Stromal cell of bone marrow (primary cell): ENCODE measurements around the gene ISYNA1.
"Not testable (repeated sequence)": the region's sequence is repeated elsewhere in the genome, so short reads cannot be mapped to it uniquely, and the experiment has no call there.

Source experiments
- DNase-seq: peaks from one replicate; pipeline ENCODE4 v3.0.0-alpha.2; 2012; ENCODE audit warnings: low read depth

Gene ISYNA1

DNA sequence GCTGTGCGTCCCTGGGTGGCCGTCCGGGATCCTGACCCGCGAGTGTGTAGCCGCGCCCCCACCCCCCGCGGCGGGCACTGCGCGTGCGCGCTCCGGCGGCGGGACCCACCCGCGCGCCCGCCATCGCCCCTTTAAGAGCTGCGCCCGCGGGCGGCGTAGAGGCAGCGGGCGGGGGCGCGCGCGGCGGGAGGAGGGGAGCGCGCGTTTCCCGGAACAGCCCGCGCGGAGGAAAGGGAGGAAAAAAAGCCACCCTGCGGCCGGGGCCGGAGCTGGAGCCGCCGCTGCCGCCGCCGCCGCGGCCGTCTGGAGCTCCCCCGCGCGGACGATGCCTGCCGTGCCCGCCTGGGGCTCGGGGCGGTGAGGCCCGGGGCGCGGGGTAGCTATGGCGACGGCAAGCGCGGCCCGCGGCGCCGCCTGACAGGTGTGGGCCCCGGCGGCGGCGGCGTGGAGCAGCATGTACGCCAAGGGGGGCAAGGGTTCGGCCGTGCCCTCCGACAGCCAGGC is 18.7 kb downstream of the ISYNA1 start, which contains the start of gene SSBP4:
TSS of gene SSBP4 (plus strand) at position 204 of the 504 bp plus-strand sequence. CDS start at position 455, 251 bp downstream.
- DNase-seq = peak; percentile 64

DNA sequence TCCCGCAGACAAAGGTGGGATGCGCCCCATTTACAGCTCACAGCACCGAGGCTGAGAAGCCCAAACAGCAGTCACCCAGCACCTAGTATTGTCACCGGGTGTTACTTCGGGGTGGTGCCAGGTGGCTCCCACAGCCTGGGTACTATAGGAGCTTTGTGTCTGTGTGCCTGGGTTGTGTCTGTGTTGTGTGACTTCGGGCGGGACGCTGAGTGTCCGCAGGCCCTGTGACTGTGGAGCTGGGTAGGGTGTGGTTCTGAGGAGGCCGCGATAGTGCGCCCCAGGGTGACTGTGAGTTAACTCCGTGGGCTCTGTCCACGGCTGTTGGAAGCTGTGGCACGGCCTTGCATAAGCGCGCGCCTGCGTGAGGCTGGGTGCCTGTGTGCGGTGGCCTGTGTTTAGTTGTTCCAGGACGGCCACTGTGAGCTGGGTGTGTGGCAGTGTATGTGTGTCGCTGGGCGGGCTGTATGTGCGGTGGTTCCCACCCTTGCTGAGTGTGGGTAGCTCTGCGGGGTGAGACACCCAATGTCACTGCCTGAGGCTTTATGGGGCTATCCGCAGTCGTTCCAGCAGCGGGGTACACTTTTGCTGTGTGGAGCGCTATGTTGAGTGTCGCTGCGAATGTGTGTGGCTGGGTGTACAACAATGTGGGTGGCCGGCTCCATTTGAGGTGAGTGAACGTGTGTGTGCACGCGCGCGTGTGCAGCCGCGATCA is 19.3 kb downstream of the ISYNA1 start:
- DNase-seq = no peak

DNA sequence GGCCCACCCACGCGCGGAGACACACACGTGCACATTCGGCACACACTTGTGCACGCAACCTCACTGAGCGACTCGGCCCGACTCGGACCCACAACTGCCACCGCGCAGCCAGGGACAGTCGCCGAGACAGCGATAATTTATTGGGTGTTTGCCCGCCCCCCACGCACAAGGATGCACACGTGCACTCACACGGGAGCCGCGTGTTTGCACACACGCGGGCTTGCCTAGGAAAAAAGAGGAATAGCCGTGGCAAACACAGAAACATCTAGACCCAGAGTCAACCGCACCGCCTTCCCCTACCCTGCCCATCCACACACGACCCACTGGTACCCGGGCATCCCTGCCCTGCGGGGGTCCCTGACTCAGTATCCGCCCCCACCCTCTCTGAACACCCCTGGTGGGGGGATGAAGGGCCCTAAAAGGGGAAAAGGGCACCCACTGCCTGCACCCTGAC is 19.9 kb downstream of the ISYNA1 start:
- DNase-seq = no peak

DNA sequence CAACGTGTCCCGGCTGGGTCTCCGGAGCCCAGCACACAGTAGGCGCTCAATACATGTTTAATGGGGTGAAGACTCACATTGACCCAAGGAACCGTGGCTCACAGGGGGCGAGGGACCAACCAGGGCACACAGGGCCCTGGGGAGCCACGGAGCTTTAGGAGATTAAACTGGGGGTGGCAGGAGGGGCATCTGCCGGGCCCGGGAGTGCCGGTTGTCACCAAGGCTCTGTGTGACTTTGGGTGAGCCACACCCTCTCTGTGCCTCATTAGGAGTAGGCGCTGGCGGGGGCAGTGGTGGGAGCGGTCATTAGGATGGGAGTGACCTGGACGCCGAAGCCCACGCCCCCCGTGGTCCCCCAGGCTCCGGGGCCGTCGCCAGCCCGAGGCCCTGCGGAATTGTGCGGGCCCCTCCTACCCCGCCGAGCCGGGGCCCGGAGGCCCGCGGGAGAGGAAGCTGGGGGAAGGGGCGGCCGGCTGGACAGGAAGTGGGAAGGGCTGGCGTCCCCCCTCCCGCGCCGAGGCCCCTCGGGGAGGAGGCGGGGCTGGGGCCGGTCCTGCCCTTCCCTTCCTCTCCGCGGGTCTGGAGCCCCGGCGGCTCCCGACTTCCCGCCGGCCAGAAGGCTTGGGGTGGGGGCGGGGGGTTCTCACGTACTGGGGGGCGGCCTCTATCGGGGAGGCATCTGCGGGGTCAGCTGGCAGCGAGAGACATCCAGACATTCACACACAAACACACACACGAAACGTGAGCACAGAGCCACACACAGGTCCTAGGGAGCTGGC is 20.5 kb downstream of the ISYNA1 start:
- DNase-seq = peak; percentile 54

DNA sequence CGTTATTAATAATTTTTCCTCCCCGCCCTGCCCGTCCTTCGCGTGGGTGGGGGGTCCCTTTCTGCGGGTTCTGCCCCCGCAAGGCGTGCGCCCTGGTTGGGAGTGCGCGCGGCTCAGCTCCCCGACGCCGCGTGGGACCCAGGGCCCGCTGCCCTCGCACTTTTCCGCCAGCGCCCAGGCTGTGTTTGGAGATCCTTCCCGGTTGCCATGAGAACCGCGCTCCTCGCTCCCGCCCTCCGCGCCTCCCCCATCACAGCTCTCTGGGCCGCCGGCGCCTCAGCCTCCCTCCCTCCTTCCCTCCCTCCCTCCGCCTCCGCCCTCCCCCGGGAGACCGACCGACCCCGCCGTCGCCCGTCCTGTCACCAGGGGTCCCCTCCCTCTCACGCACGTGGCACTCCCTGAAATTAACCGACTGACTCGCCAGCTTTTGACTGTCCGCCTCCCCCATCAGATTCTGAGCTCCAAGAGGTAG is 21.1 kb downstream of the ISYNA1 start:
- peak; percentile 83 for DNase-seq

DNA sequence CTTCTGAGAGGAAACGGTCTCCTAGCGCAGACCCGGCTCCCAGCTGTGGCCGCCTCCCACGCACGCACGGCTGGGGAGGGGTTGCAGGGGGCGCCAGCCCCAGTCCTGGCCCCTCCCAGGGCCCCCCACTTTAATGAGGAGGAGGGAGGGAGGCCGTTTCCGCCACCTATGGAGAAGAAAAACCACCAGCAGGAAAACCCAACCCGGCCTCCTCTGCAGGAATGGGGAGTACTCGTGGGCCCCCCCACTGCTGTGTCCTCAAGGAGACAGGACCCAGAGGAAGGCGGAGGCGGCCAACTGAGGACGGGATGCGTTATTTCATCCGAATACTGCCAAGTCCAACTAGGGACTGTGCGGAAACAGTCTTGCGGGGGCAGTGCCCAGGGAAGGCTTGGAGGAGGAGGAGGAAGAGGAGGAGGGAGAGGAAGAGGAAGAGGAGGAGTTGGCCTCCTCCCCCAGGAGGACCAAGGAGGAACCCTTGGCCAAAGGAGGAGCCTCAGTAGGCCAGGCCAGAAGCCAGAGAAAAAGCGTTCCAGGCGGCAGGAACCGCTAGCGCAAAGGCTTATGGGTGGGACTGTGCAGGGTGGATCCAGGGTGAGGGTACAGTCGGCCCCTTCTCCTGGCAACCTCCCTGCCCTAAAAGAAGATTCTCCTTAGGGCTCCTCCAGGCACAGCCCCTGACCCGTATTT is 22.6 kb downstream of the ISYNA1 start:
- DNase-seq = peak; percentile 65

DNA sequence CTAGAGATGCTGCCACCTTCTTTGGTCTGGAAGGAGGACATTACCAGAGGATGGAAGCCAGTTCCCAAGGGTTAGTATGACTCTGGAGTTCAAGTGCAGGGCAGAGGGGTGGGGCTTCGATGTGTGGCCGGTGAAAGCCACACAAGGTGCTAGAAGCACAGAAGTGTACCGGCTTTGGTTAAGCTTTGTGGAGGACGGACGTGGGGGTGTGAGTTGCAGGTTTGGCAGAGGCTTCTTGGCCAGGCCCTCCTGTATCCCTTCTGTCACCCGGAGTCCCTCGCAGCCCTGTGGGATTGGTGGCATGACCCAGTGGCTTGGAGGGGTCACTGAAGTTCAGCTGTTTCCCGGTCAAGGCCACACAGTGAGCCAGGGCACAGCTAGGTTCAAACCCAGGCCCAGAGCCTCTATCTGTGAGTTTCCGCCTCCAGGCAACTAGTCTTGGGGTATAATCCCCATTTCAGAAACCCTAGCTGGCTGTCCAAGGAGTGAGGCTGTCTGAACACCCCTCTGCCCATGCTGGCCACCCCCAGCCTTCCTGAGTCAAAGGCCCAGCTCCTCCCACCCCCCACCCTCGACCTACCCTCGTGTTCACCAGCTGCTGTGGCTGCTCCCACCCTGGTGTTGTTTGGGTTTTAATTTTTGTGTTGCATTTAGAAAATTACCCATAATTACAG is 23.3 kb downstream of the ISYNA1 start:
- DNase-seq = no peak

DNA sequence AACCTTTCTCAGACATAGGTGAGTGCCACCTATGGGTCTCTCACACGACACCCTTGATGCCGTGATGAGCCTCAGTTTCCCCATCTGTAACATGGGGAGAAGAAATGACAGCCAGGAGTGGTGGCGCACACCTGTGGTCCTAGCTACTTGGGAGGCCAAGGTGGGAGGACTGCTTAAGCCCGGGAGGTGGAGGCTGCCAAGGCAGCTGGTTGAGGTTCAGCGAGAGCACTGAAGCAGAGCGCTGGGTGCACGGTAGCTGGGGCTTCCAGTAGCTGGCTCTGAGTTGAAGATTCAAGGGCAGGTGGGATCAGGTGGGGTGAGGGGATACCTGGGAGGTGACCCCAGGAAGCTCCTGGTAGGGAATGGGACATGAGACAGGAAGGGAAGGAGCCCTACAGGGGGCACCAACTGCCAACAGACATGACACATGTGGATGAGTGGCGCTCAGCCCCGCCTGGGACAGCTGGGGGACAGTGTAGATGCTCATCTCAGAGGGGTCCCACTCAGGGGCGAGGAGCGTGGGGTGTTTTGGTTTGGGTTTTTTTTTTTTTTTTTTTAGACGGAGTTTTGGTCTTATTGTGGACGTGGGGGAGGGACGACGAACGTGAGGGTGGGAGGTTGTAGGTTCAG is 25.2 kb downstream of the ISYNA1 start:
- DNase-seq = no peak

DNA sequence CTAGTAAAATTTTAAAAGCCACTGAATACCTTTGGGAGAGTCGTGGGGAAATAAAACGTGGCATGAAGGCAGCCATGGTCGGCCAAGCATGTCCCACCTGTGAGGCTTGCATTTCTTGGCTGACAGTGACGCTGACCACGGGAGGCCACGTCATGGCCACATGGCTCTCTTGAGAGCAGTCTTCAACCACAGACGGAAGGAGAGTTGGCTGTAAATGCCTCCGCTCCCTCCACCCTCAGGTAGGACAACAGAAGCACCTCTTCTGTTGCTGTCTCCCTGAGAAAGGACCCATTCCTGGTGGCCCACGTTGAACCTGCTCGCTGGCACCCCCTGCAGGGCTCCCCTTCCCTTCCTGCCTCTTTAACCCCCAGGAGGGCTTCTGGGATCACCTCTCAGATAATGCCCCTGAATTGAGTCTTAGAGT is 29.9 kb downstream of the ISYNA1 start:
- no peak for DNase-seq

DNA sequence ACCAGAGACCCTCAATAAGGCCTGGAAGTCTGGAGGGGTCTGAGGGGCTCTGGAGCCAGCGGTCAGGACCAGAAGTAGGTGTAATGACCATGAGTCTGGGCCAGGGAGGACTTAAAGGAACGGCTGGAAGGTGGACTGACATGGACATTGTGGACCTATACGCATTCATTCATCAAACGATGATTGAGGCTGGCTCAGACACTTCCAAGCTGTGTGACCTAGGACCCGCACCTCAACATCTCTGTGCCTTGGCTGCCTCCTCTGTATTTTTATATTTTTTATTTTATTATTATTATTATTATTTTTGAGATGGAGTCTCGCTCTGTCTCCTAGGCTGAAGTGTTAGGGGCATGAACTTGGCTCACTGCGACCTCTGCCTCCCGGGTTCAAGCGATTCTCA is 31.2 kb downstream of the ISYNA1 start:
- no peak for DNase-seq

DNA sequence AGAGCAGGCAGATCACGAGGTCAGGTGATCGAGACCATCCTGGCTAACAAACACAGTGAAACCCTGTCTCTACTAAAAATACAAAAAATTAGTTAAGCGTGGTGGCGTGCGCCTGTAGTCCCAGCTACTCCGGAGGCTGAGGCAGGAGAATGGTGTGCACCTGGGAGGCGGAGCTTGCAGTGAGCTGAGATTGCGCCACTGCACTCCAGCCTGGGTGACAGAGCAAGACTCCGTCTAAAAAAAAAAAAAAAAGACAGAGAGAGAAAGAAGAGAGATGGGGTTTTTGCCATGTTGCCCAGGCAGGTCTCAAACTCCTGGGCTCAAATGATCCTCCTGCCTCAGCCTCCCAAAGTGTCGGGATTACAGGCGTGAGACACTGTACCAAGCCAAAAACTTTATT is 32.2 kb downstream of the ISYNA1 start:
- not testable (repeated sequence) for DNase-seq

DNA sequence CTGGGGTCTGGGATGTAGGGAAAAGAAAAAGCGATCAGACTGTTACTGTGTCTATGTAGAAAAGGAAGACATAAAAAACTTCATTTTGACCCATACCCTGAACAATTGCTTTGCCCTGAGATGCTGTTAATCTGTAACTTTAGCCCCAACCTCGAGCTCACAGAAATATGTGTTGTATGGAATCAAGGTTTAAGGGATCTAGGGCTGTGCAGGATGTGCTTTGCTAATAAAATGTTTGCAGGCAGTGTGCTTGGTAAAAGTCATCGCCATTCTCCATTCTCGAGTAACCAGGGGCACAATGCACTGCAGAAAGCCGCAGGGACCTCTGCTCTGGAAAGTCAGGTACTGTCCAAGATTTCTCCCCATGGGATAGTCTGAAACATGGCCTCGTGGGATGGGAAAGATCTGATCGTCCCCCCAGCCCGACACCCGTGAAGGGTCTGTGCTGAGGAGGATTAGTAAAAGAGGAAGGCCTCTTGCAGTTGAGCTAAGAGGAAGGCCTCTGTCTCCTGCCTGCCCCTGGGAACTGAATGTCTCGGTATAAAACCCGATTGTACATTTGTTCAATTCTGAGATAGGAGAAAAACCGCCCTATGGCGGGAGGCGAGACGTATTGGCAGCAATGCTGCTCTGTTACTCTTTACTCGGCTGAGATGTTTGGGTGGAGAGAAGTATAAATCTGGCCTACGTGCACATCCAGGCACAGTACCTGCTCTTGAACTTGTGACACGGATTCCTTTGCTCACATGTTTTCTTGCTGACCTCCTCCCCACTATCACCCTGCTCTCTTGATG is 35.3 kb downstream of the ISYNA1 start:
- not testable (repeated sequence) for DNase-seq

DNA sequence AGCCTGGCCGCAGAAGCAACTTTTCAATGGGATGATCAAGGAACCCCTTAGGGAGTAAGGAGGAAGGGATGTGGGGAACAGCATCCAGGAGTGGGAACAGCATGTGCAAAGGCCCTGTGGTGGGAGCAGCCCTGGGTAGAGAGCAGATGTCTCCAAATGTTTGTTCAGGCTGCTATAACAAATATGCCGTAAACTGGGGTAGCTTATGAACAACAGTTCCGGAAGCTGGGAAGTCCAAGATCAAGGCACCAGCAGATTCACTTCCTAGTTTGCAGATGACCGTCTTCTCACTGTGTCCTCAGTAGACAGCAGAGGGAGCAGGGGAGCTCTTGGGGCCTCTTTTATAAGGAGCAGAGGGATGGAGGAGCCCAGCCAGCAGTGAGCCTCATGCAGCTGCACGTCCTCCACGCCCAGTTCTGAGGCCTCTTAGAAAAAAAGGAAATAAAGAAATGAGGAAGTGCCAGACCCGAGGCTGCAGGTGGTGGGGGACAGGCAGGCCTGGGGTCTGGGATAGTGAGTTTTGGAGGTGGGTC is 36.3 kb downstream of the ISYNA1 start:
- no peak for DNase-seq

DNA sequence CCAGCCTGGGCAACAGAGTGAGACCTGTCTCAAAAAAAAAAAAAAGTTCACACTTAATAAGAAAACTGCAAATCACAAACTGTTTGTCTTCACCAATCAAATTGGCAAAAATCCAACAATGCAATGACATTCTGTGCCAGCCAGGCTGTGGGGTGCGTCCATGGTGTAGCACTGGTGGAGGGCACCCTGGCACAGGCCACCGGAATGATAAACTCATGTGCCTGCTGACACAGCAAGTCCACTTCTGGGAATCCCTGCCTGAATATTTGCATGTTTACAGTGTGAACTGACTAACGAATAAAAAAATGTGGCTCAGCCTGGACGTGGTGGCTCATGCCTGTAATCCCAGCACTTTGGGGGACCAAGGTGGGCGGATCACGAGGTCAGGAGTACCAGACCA is 38.9 kb downstream of the ISYNA1 start:
- no peak for DNase-seq

DNA sequence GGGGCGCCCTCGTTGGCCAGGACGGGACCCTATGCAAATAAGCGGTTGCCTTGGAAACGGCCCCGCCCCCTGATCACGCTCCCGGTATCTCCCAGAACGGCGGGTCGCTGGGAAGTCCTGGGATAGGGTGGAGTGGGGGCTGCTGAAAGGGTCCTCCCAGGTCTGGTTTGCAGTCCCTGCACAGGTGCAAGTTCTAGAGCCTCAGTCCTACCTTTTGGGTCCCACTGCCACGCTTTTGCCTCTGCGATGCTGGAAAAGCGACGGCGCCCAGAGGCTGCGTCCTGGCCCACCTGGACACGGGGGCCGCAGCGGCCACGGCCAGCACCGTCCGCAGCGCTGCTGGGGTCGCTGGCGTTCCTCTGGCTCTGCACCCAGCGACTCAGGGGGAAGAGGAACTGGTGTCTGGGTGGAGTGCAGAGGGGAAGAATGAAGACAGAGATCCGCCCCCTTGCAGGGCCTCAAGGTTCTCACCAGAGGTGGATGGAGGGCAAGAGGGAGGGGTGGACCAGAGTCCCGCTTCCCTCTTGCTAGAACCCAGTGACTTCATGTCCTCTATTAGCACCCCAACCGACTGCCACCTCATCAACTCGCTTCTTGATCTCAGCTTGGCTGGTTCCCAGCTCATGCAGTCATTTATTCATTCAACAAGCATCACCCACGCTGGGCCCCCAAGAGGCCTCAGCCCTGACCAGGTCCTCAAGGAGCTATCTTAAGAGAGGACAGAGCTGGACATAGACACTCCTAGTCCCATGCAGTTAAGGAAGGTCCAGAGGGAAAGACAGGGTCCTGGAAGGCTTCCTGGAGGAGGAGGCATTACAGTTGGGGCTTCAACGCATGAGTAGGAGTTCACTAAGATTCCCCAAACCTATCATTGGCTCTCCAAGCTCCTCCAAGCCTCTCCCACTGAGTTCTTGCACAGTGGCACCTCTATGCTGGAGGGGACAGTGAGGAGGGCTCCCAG is 40.4 kb downstream of the ISYNA1 start, which contains the start of gene LRRC25:
TSS of gene LRRC25 (minus strand) at position 381 of the 961 bp plus-strand sequence. CDS start 659 bp downstream, outside the sequence.
- no peak for DNase-seq

DNA sequence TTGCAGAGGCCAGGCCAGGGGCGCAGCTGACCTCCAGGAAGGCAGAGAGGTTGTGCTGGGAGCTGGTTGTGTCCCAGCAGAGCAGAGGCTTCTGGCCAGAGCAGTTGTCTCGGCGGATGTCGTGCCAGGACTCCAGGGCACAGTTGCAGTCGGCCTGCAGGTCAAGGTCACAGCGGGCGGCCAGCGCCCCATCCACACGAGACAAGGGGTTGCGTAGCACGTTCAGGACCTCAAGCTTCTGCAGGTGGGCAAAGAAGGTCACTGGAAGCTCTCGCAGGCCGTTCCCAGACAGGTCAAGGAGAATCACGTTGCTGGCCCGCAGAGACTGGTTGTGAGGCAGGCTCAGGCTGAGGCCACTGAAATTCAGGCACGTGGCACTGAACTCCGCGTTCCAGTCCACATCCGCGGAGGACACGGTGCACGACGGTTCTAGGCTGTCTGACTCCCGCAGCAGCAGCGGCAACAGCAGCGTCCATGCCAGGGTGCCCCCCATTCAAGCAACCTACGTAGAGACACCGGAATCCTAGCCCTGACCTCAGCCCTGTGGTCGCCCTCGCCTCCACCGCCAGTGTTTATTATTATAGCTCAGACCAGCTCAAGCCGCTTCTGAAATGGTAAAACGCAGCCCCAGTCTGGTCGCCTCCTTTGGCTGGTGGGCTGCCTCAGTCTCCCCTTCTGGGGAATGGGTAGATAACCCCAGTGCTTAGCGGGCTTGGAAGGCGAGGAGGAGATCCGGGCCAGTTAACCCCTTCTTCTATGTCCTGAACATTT is 41.3 kb downstream of the ISYNA1 start:
- no peak for DNase-seq

DNA sequence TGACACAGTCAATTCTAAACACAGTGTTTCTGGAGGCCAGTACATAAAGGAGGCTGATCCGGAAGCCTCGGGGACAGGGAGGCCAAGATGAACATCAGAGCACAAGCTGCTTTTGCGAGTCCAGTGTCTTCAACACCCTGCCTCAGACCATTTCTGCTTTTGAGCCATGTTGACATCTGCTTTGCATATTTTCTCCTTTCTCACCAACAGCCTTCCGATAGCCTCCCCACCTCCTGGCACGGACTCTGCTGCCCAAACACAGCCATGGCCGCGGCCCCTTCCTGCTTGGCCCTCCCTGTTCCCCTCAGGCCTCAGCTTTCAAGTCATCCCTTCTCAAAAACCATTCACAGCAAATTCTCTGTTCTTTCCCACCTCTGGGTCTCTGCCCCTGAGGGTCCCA is 44.1 kb downstream of the ISYNA1 start:
- no peak for DNase-seq

DNA sequence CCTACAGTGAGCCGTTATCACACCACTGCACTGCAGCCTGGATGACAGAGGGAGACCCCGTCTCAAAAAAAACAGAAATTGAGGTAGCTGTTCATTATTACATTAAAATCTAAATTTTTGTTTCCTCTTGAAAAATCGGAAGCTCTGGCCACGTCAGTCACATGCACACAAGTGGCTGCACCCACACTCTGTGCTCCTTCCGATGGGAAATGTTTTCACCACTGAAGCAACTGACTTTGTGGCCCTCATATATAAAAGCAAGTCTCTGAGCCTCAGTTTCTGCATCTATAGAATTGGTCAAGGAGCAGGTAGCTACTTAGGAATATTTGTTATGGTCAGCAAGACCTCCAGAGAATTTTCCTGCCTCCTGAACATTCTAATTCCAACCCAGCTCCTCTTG is 45.0 kb downstream of the ISYNA1 start:
- no peak for DNase-seq
